GDM1 (cell line): Measurements from ENCODE around the gene PVALEF.

Experiments used
- DNase-seq: peaks from one replicate; lab custom pipeline; 2025; lab: John Stamatoyannopoulos, UW

PVALEF gene

DNA sequence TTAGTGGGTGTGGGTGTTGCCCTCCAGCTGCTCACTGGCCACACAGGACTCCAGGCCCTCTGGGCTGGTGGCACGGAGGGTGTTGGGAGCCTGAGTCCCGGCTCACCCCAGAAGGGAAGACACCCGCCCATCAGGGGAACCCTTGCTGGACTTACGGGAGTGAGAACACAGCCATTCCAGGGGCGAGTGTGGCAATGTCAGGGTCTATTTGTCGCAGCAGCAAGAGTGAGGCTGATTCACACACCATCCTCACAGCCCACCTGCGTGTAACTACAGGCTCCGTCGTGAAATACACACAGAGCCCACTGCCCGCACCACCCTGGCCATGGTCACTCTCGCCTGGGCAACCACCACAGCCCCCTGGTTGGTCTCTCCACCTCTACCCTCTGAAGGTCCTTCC, 18.5 kb downstream of the PVALEF start:
- DNase-seq: no peak

DNA sequence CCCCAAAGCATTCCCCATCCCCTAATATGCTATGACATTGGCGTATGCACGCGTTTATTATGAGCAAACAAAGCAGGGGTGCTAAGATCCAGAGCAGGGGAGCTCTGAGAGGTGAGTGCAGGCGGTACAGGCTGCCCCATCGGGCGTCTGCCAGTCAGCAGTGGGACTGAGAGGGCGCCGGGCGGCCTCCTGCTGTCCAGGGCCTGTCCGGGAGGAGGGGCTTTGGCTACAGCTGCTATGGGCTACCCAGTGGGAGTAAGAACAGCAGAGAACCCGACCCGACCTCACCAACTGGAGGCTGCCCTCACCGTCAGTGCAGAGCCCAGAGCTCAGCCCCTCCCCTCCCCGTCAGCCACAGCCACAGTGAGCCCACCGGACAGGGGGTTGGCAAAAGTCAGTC, 19.2 kb downstream of the PVALEF start:
- DNase-seq: no peak

DNA sequence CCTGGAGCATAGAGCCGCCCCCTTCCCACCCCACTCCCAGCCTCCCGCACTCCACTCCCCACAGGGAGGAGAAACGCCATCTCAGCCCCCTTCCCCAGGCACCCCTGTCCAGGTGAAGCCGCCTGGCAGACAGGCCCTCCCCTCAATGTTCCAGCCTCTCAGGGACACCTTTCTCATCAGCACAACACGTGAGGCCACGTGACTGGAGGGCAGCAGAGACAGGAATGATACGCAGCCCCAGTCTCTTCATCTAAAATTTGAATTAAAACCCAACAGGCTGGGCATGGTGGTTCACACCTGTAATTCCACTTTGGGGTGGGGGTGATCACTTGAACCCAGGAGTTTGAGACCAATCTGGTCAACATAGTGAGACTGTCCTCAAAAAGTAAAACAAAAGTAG, 20.9 kb downstream of the PVALEF start:
- DNase-seq: no peak

DNA sequence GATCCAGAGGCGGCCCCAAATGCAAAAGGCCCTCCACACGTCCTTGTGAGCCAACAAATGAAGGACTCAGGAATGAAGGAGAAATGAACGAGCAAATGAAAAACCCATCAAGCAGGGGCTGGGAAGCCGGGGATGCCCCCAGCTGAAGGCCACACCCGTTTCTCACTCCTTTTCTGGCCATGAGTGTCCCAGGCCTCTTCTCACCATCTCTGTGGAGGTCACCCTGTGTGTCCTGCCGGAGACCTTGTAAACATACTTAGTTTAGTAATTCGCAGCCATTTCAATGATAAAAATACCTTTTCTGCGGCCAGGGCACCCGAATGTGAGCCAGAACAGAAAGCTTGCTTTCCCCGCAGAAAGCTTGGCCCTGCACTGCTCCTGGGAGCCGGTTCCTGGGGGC, 21.8 kb downstream of the PVALEF start:
- no peak for DNase-seq

DNA sequence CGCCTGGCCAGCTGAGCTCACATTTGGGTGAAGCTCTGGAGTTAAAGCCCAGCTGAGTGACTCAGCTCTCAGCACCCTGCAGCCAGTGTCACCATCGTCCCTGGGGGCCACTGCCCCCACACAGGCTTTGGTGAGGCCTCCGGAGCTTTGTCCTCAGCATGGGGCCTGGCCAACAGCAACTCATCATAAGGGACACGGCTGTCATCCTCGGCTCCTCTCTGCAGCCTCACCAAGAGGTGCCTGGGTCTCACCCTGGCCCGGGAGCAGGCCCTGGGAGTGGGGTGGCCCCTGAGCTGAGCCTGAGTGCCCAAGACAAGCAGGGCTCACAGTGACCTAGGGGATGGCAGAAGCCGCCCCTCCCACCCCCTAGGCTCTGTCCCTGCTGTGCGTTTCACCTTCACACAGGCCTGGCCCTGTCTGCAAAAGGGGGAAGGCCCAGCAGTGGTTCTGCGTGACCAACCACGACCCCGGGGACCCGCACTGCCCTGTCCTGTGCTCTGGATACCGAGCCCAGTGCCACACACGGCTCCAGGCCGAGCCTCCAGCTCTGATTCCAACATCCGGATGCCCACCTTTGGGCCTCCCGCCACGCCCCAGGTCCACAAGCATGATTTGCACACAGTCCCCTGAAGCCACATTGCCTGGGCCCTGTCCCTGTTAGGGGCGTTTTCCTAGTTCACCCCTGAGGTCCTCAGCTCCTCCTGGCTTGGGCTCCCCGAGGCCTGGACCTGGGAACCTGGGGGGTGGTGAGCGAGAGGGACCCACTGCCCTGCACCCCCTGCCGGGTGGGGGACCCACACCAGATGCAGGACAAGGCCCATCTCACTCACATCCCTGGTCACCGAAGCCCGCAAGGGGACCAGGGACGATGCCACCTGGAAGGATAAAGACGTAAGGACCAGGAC, 22.5 kb downstream of the PVALEF start:
- DNase-seq: no peak

DNA sequence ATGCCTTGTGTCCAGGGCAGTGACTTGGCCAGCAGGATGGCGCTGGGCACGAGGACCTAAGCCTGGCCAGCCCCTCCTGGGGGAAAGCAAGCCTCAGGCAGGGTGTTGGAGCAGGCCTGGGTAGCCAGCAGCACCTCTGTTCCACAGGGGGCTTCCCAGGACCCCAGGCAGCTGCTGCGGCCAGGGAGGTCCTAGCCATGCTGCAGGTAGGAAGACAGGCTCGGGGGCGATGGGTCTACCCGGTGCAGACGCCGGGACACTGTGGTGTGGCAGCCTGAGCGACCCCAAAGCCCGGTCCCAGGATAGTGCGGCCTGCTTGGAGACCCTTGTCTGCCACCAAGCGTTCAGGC, 23.2 kb downstream of the PVALEF start:
- no peak for DNase-seq

DNA sequence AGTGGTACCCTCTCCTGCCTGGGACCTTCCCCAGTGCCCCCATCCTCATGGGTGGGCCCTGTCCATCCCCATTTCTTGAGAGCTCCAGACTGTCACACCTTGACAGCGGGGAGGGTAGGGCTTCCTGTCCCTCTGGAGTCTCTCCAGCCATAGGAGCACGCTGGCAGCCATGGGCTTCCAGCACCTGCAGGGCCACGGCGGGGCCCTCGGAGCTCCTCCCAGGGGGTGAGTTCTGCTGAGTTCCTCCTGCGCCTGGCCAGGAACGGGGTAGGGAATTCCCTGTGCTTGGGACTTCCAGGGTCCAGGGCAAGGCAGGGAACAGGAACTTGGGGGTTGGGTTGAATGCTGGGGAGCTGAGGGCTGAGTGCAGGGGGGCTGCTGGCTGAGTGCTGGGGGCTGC, 23.7 kb downstream of the PVALEF start:
- no peak for DNase-seq

DNA sequence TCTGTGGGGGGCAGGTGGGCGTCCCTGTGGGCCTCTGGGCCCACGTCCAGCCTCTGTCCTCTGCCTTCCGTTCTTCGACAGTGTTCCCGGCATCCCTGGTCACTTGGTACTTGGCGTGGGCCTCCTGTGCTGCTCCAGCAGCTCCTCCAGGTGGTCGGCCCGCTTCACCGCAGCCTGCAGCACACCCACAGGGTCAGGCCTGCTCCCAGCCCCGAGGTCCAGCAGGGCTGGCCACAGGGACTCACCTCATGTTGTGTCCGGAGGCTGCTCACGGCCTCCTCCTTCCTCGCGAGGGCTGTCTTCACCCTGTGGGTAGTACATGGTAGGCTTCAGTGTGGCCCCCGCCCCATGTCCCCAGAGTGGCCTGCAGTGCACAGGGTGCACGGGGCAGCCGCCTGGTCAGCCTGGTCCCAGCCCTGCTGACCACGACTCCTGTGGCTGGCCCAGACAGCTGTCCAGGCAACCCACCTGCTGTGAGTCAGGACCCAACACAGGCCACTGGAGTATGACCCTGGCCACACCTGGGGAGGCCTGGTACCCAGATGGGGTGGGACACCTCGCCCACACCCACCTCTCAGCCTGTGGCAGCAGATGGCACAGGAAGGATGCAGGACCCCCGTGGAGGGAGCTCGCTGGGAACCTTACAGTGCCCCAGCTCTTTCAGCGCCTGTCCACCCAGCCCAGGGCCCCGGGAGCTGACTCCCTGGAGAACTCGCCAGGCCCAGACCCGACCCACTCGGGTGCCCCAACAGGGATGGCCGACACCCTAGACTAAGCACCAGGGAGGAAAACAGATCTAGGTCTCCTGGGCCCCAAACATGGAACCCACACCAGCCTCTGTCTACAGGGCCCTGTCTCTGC, 24.6 kb downstream of the PVALEF start:
- no peak for DNase-seq

DNA sequence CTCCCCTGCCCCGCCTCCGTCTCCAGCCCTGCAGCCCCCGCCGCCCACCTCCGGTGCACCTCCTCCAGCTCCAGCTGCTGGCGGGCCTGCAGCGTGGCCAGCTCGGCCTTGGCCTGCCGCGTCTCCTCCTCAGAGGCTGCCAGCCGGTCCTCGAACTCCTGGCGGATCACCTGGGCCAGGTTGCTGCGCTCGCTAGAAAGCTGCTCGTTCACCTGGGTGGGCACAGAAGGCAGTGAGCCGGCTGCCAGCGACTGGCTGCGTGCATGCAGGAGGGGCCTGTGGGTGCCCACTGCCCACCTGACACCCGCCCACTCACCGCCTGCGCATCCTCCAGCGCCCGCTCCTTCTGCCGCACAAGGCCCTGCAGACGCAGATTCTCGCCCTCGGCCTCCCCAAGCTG, 25.3 kb downstream of the PVALEF start:
- no peak for DNase-seq

DNA sequence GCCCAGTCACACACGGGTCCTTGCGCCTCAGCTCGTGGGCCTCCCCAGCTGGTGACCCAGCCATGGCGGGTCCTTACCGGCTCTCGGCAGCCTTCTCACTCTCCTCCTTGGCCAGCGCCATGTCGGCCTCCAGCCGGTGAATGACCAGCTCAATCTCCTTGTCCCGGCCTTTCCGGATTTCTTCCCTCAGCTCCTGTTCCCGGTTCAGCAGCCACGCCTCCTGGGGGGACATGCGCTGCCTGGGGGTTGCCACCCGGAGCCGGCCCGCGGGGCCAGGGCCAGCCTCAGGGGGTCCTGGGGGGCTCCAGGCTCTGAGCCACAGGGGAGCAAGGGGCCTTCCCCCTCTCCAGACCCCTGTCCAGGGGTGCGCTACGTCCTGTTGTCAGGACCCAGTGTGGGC, 25.8 kb downstream of the PVALEF start:
- DNase-seq: no peak

DNA sequence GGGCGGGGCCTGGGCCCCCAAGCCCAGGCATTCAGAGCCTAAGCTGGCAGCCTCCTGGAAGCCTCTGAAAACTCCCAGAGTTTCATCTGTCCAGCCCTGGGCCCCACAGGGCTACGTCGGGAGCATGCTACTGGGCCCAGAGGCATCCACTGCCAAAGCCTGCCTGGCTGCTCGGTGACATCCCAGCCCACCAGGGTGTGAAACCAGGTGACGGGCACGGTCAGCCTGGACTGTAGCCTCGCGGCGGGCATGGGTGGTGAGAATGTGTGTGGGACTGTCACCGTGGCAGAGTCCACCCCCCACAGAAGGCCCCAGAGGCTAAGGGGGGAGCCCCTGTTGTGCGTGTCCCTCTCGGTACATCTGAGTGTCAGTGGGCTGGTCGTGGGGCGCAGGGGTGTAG, 26.3 kb downstream of the PVALEF start:
- DNase-seq: no peak

DNA sequence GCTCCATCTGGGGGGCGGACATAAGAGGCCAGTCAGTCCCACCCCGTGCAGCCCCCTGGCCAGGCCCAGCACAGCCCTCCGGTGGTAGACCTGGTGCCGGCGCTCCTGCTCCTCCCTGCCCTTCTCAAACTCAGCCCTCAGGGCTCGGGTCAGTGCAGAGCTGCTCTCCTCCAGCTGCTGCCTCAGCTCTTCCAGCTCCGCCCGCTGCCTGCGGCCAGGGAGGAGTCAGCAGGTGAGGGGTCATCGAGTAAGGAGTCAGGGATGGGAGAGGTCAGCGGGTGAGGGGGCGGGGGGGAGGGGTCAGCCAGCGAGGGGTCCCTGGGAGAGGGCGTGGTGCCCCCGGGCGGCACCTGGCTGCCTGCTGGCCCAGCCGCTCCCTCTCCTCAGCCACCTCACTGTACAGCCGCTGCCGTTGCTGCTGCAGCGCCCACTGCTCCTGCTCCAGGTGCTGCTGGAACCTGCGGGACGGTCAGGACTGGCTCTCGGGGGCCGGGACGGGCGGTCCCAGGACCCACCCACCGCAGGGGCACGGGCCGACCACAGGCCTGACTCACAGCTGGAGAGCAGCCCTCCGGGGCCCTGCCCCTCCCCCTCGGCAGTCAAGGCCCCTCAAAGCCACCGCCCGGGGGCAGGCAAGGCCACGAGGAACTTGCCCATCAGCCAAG, 27.2 kb downstream of the PVALEF start:
- no peak for DNase-seq

DNA sequence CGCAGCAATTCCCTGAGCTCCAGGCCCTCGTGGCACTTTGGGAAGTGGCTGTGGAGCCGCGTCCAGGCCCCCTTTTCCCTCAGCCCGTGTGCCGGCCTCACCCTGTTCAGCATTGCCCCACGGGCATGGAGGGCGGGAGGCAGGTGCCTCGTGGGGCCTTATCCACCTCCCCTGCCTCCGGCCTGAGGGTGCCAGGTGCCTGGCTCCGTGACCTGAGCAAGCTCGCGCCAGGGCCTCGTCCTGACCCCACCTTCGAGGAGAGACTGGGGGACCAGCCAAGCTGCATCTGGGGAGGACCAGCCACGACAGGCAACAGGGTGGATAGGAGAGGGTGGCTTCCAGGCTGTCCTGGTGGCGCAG, 27.7 kb downstream of the PVALEF start:
- no peak for DNase-seq

DNA sequence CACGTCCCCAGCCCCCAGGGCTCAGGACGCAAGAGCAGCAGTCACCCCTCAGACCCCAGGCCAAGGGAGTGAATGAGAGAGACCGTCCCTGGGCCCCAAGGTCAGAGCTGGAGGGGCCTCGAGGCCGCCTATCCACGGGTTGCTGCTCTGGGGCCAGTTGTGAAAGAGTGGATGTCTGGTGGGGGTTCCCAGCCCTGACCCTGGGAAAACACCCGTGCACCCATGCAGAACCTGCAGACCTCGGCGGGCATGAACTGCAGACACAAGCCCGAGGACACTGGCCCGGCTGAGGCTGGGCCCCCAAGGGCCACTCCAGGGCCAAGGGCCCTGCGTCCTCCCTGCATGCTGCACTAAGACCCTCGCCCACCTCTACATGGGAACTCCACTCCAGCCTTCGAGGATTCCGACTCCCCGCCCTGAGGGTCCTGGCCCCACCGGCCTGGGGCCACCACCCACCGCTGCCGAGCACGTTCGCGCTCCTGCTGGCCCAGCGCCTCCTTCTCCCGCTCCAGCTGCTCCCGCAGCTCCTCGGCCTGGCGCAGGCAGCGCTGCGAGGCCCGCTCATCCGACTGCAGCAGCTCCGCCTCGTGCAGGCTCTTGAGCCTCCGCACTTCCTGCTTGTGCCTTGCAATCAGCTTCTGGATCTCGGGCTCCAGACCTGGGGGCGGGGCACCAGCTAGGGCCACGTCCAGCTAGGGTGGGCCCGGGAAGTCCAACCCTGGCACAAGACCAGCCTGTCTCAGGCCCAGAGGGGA, 28.3 kb downstream of the PVALEF start:
- no peak for DNase-seq

DNA sequence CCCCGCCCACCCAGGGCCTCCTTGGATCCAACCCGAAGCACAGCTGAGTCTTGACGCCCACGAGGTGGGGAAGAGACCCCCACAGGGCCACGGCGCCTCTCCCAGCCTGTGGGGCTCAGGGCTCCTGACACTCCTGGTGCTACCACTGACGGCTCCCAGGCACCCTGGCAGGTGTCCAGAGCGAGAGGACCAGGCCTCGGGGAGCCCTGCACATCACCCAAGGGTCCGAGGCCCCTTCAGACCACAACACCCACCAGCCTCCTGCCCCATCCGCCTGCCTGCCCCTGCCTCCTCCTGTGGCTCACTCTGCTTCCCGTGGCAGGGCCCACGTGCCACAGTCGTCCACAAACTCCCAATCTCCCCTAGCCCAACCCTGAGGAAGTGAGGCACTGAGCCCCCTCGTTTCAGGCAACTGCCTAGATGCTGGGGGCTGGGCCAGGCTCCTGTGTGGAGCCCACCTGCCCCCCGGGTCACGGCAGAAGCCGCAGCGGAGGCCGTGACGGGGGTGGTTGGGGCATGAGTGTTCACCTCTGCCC, 29.0 kb downstream of the PVALEF start:
- no peak for DNase-seq

DNA sequence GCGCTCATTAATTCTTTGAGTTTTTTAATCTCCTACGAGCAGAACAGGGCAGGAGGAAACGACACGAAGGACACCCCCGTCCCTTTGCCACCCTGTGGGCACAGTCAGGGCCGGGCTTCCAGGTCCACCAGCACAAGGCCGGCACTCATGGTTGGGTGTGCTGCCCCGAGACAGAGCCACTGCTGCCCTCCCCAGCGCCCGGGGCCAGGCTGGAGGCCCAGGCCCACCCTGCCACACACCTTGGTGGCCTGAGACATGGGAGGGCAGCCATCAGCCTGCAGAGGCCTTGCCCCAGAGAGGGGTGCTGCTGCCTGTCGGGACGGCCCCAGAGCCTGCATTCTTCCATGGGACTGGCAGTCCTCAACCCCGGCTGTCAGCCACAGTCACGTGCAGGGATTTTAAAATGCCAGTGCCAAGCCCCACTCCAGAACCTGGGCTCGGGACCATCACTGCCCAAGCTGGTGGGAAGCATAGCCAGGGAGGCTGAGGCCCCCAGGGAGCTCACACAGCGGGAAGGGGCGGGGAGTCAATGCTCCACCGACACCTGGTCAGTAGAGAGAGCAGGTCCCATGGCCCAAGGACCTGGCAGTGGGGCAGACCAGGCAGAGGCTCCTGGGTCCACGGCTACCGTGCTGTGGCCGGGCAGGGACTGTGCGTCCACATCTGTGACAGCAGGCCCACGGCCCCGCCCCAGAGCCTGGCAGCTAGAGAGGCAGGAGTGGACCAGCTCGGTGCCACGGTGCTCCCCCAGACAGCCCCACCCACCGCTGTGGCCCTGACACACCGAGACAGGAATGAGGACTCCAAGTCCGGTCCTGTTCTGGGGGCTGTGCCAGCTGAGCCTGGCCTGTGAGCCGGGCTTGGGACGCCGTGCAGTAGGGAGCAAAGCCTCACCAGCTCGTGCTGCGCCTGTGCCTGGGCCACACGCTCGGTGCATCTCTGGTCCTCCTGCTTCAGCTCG, 29.9 kb downstream of the PVALEF start:
- DNase-seq: no peak

DNA sequence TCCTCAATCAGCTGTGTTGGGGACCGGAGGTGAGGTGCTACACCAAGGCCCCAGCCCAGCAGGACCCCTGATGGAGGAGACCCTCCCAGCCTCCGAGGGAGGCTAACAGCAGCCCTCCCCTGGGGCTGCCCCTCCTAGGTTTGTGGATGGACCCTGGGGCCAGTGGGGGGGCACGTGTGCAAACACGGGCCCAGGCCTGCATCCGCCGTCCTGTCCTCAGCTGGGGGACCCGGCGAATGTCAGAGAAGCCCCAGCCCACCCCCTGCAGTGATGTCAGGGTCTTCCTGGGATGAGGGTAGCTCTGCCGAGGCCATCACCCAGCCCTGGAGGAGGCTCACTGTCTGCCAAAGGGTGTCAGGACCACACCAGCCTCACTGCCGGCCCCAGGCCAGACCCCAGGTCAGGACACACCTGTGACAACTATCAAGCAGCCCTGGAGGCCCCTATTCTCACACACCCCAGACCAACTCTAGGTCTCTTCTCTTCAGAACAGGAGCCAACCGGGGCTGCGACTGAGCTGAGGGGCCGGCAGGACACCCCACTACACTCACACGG, 30.7 kb downstream of the PVALEF start:
- no peak for DNase-seq

DNA sequence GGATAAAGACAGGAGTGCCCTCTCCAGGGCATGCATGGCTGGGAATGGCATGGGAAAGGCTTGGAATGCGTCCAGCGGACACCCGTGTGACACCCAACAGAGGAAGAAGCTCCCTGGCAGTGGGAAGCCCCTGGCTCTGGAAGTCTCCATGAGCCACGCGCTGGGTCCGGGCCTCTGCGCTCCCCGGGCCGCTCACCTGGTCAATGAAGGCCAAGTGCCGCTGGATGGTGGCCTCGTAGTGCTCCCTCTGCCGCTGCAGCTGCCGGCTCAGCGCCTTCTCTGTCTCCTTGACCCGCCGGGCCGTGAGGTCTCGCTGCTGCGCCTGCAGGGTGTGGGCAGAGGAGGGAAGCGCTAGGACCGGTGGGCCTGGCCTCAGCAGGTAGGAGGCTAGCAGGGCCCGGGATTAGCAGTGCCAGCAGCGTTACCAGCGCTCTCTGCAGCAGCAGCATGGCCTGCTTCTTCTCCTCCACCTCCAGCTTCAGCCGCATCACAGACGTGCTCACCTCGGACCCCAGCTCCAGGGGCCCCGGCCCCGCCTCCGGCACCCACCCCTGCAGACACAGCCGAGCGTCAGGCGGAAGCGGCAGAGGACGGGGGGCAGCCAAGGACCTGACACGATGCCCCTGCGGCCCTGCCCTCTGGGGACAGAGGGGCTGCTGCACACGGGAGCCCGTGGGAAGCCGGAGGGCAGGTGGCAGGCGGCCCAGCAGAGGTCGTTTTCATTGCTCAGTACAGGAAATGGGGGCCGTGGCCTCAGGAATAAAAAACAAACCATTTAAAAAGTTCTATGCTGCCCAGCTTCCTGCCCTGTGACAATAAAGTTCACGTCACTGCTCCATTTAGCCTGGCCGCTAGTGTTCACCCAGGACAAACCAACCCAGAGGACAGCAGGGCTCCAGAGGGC, 31.4 kb downstream of the PVALEF start:
- no peak for DNase-seq

DNA sequence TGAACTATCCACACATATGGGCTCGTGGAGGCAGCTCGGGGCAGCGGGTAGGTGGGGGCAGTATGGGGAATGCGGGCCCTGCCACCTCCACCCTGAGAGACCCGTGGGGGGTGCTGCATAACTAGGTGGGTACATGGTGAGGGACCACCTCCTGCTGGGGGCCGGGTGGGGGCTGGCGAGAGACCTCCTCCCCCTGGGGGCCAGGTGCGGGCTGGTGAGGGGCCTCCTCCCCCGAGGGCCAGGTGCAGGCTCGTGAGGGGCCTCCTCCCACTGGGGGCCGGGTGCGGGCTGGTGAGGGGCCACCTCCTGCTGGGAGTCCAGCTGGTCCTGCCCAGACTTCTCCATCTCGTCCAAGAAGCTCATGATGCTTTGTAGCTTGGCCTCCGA, 32.1 kb downstream of the PVALEF start:
- no peak for DNase-seq
